Peyer's patch (tissue), 4 donors: ENCODE data around the gene BDNF.

Source experiments
- CTCF ChIP-seq, 6 experiments: fragments of 450-650 bp in 4 of 6; fragments of 200-600 bp in 2 of 6; sonication (generic) in 1 of 6; IDR thresholded peaks; one replicate each; pipeline ENCODE4 v1.5.1; 2017 to 2019; ENCODE audit warnings: antibody characterized with exemption in 6 of 6, mild to moderate bottlenecking in 3 of 6, moderate library complexity in 1 of 6
- POLR2A ChIP-seq, 2 donors: fragments of 450-650 bp; IDR thresholded peaks; one replicate each; pipeline ENCODE4 v1.5.1; 2017; ENCODE audit warnings: antibody characterized with exemption in 2 of 2, mild to moderate bottlenecking in 2 of 2, moderate library complexity in 2 of 2

DNA sequence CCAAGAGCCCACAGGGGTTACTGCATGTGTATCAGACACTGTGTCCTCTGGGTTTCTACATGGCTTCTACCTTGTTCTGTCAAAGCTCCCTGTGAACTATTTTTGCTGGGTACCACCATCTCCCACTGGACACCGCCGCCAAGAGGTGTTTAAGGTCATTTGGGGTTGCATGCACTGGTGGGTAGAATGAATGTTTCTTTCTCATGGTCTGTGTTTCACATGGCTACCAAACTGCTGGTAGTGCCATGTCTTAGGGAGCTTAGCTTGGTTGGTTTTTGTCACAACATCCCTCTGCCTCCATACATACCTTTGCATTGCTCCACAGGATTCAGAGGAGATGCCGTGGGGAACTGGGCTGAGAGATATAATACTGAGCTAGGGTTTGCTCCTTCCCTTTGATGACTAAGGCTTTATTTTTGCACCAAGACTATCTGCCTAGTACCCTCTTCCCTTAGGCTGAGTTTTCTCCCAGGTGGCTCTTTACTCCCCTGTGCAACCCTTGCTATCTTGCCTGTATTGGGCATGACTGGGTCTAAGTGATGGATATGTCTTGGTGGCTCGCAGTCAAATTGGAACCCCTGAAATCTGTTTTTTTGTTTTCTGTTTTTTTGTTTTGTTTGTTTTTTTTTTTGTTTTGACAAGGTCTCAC, 73.2 kb downstream of the BDNF start:
- TF ChIP-seq POLR2A (IDR thresholded peaks at IDR 0.05) = no peak
- no peak for TF ChIP-seq CTCF (IDR thresholded peaks at IDR 0.05)
